Right atrium auricular region (tissue), 2 donors: ENCODE measurements around the gene DEPDC5. TPM values are rescaled to one million over a fixed set of nuclear protein-coding genes. Genes with fewer than 3 reads are reported as not detected.

ENCODE experiments used
- DNase-seq: peaks from one replicate; pipeline ENCODE4 v3.0.0-alpha.2; 2019; ENCODE audit warnings: low spot score
- H3K27ac ChIP-seq, 2 donors: fragments of 200-600 bp; sonication (generic); 1 replicate in 1 of 2; 2 replicates in 1 of 2; pipeline ENCODE4 v1.5.1; 2016 to 2019
- H3K27me3 ChIP-seq, 2 donors: fragments of 200-600 bp; sonication (generic); one replicate each; pipeline versions ENCODE4 v1.5.1 to v1.6.0; 2017 to 2019
- H3K36me3 ChIP-seq: fragments of 200-600 bp; sonication (generic); one replicate; pipeline ENCODE4 v1.5.1; 2016
- H3K4me1 ChIP-seq, 2 donors: fragments of 200-600 bp; sonication (generic); one replicate each; pipeline versions ENCODE4 v1.5.1 to v1.6.0; 2017 to 2019
- H3K4me3 ChIP-seq, 2 donors: fragments of 200-600 bp; sonication (generic); 1 replicate in 1 of 2; 2 replicates in 1 of 2; pipeline ENCODE4 v1.5.1; 2017 to 2019; ENCODE audit warnings: mild to moderate bottlenecking in 1 of 2, moderate library complexity in 1 of 2
- H3K9me3 ChIP-seq, 2 donors: fragments of 200-600 bp; sonication (generic); one replicate each; pipeline ENCODE4 v1.5.1; 2019
- CTCF ChIP-seq, 2 donors: fragments of 200-600 bp; sonication (generic); IDR thresholded peaks; one replicate each; pipeline ENCODE4 v1.5.1; 2019; ENCODE audit warnings: antibody characterized with exemption in 2 of 2
- total RNA-seq, 2 donors: library from RNA; depleted of rRNA; stranded (reverse); fragments of >200 nt; gene quantifications; one replicate each; pipeline ENCODE4 v1.1.0, GENCODE V29; 2016

DEPDC5 gene
- total RNA-seq, 2 donors from 2014 or later = 7.0 to 8.6 TPM

GRCh38 chr22:31825513-31825912 is 71.7 kb downstream of the DEPDC5 start:
- TF ChIP-seq CTCF (IDR thresholded peaks at IDR 0.05) = no peak
- Histone ChIP-seq H3K4me3 (no peak overlapping the region), H3K4me1 (peaks cover 0 to 13% of the 10 kb centered on the region in 2 donors), H3K27ac (no peak overlapping the region), H3K36me3 (peaks cover 32% of the 10 kb centered on the region), H3K27me3 (no peaks in the 10 kb centered on the region), H3K9me3 (no peaks in the 10 kb centered on the region)
- DNase-seq = no peak

GRCh38 chr22:31826443-31826842 is 72.6 kb downstream of the DEPDC5 start:
- DNase-seq = no peak
- Histone ChIP-seq H3K36me3 (peaks cover 25% of the 10 kb centered on the region), H3K27ac (no peak overlapping the region), H3K9me3 (no peaks in the 10 kb centered on the region), H3K4me3 (no peak overlapping the region), H3K27me3 (no peaks in the 10 kb centered on the region), H3K4me1 (peaks cover 0 to 13% of the 10 kb centered on the region in 2 donors)
- no peak for TF ChIP-seq CTCF (IDR thresholded peaks at IDR 0.05)

- TF ChIP-seq CTCF (IDR thresholded peaks at IDR 0.05) = no peak
- no peak overlapping the region for H3K4me3 ChIP-seq
- H3K4me1 ChIP-seq = peaks cover 0 to 13% of the 10 kb centered on the region in 2 donors
- H3K27ac ChIP-seq = no peak overlapping the region
- no peaks in the 10 kb centered on the region for H3K27me3 ChIP-seq
- no peak for DNase-seq
- H3K9me3 ChIP-seq = no peaks in the 10 kb centered on the region
- H3K36me3 ChIP-seq = peaks cover 3% of the 10 kb centered on the region
Observed at GRCh38 chr22:31828739-31829138, 74.9 kb downstream of the DEPDC5 start.

- no peaks in the 10 kb centered on the region for H3K27me3 ChIP-seq
- TF ChIP-seq CTCF (IDR thresholded peaks at IDR 0.05) = no peak
- DNase-seq = no peak
- H3K36me3 ChIP-seq = no peaks in the 10 kb centered on the region
- H3K4me3 ChIP-seq = no peak overlapping the region
- peaks cover 0 to 13% of the 10 kb centered on the region in 2 donors for H3K4me1 ChIP-seq
- peak overlapping the region; percentile 15 to 26 for H3K27ac ChIP-seq
- no peaks in the 10 kb centered on the region for H3K9me3 ChIP-seq
Observed at GRCh38 chr22:31829505-31829904, 75.7 kb downstream of the DEPDC5 start.

- no peak for DNase-seq
- Histone ChIP-seq H3K27me3 (no peaks in the 10 kb centered on the region), H3K4me3 (no peak overlapping the region), H3K9me3 (no peaks in the 10 kb centered on the region), H3K27ac (no peak overlapping the region), H3K36me3 (no peaks in the 10 kb centered on the region), H3K4me1 (peaks cover 0 to 13% of the 10 kb centered on the region in 2 donors)
- no peak for TF ChIP-seq CTCF (IDR thresholded peaks at IDR 0.05)
Observed at GRCh38 chr22:31830721-31831070, 76.9 kb downstream of the DEPDC5 start.

- Histone ChIP-seq H3K36me3 (peaks cover 22% of the 10 kb centered on the region), H3K9me3 (no peaks in the 10 kb centered on the region)
Observed at GRCh38 chr22:31833930-31834329, 80.1 kb downstream of the DEPDC5 start.

More at GRCh38 chr22:31833930-31834329, 80.1 kb downstream of the DEPDC5 start:
- TF ChIP-seq CTCF (IDR thresholded peaks at IDR 0.05) = no peak
- Histone ChIP-seq H3K27ac (no peak overlapping the region), H3K27me3 (no peaks in the 10 kb centered on the region), H3K4me1 (peaks cover 0 to 13% of the 10 kb centered on the region in 2 donors), H3K4me3 (no peak overlapping the region)
- no peak for DNase-seq
